CD4-positive, CD25-positive, alpha-beta regulatory T cell (primary cell): ENCODE data around the gene PDE4D. TPM values are rescaled to one million over a fixed set of nuclear protein-coding genes. Genes with fewer than 3 reads are reported as not detected.

Experiments
- ATAC-seq, 2 donors: fragments of 150-1000 bp; cut with Tn5 transposase; one replicate each; pipeline ENCODE4 v1.10.0; 2021; ENCODE audit warnings: low read depth in 2 of 2, moderate number of reproducible peaks in 2 of 2, moderate library complexity in 1 of 2
- DNase-seq, 3 donors: peaks; one replicate each; pipeline versions ENCODE4 v3.0.0 to v3.0.0-alpha.2; 2012 to 2022; ENCODE audit warnings: mixed read lengths in 1 of 3
- H3K27ac ChIP-seq: one replicate; pipeline ENCODE4 v1.7.0; 2013; ENCODE audit warnings: mild to moderate bottlenecking, low read length; ENCODE audit not compliant: insufficient read depth, poor library complexity, severe bottlenecking
- H3K27me3 ChIP-seq: one replicate; pipeline ENCODE4 v1.7.0; 2013; ENCODE audit warnings: low read length; ENCODE audit not compliant: control insufficient read depth, insufficient read depth
- H3K36me3 ChIP-seq: one replicate; pipeline ENCODE4 v1.7.0; 2013; ENCODE audit warnings: mild to moderate bottlenecking, low read length, moderate library complexity; ENCODE audit not compliant: control insufficient read depth, insufficient read depth
- H3K4me1 ChIP-seq: 2 replicates; pipeline ENCODE4 v1.7.0; 2013; ENCODE audit warnings: mild to moderate bottlenecking, low read length; ENCODE audit not compliant: insufficient read depth, control insufficient read depth, poor library complexity, severe bottlenecking
- H3K4me3 ChIP-seq: one replicate; pipeline ENCODE4 v1.7.0; 2013; ENCODE audit warnings: low read depth, mild to moderate bottlenecking, low read length, moderate library complexity
- H3K9me3 ChIP-seq, 2 experiments: 1 replicate in 1 of 2; 2 replicates in 1 of 2; pipeline ENCODE4 v1.7.0; 2013; ENCODE audit warnings: low read length in 2 of 2, mild to moderate bottlenecking in 1 of 2, moderate library complexity in 1 of 2; ENCODE audit not compliant: control insufficient read depth in 2 of 2
- H3K27ac Mint-ChIP-seq, 3 donors: one replicate each; pipeline ENCODE4 v1.8.0; 2020 to 2022; ENCODE audit warnings: mild to moderate bottlenecking in 3 of 3, mixed read lengths in 3 of 3, moderate library complexity in 2 of 3
- H3K27me3 Mint-ChIP-seq: one replicate; pipeline ENCODE4 v1.8.0; 2022; ENCODE audit warnings: mild to moderate bottlenecking, mixed read lengths
- H3K36me3 Mint-ChIP-seq: one replicate; pipeline ENCODE4 v1.8.0; 2020; ENCODE audit warnings: mixed read lengths
- H3K4me1 Mint-ChIP-seq, 4 donors: one replicate each; pipeline ENCODE4 v1.8.0; 2020 to 2022; ENCODE audit warnings: mixed read lengths in 4 of 4, mild to moderate bottlenecking in 1 of 4
- H3K4me3 Mint-ChIP-seq, 4 donors: one replicate each; pipeline ENCODE4 v1.8.0; 2020 to 2022; ENCODE audit warnings: mild to moderate bottlenecking in 4 of 4, mixed read lengths in 4 of 4, moderate library complexity in 3 of 4
- H3K9me3 Mint-ChIP-seq, 7 donors: one replicate each; pipeline ENCODE4 v1.8.0; 2020 to 2022; ENCODE audit warnings: mixed read lengths in 7 of 7, mild to moderate bottlenecking in 3 of 7, moderate library complexity in 2 of 7
- polyA plus RNA-seq, 4 donors: library from polyadenylated mRNA; unstranded; fragments of 300-500 nt; fragmentation: Illumina TruSeq; gene quantifications; one replicate each; pipeline ENCODE4 v1.2.3, GENCODE V29; 2021
- total RNA-seq: library from RNA; stranded (reverse); gene quantifications from one replicate; pipeline ENCODE4 v1.2.3, GENCODE V29; 2022

The PDE4D gene
- total and polyA plus RNA-seq, 5 donors from 2014 or later, result 2.1 to 39.9 (median 4.8) TPM

GRCh38 chr5:59521476-59521875 is 372.1 kb downstream of the PDE4D start:
- no peaks in the 10 kb centered on the region for H3K4me1 ChIP-seq
- peaks cover 0 to 5% (median 3%) of the 10 kb centered on the region in 7 donors for H3K9me3 Mint-ChIP-seq
- H3K4me1 Mint-ChIP-seq, result no peaks in the 10 kb centered on the region
- ATAC-seq (no peak), DNase-seq (no peak)
- H3K27ac Mint-ChIP-seq, result no peak overlapping the region
- no peaks in the 10 kb centered on the region for H3K9me3 ChIP-seq
- H3K36me3 ChIP-seq, result no peaks in the 10 kb centered on the region
- H3K27me3 ChIP-seq, result no peaks in the 10 kb centered on the region
- no peak overlapping the region for H3K4me3 ChIP-seq
- H3K27ac ChIP-seq, result no peak overlapping the region
- H3K27me3 Mint-ChIP-seq, result no peaks in the 10 kb centered on the region
- no peak overlapping the region for H3K4me3 Mint-ChIP-seq
- H3K36me3 Mint-ChIP-seq, result no peaks in the 10 kb centered on the region

- Histone ChIP-seq H3K4me1 (no peaks in the 10 kb centered on the region), H3K27me3 (no peaks in the 10 kb centered on the region), H3K27ac (no peak overlapping the region), H3K9me3 (no peaks in the 10 kb centered on the region), H3K4me3 (no peak overlapping the region), H3K36me3 (no peaks in the 10 kb centered on the region)
- no peak for DNase-seq
- H3K4me3 Mint-ChIP-seq, result no peak overlapping the region
- H3K27me3 Mint-ChIP-seq, result no peaks in the 10 kb centered on the region
- H3K36me3 Mint-ChIP-seq, result no peaks in the 10 kb centered on the region
- H3K4me1 Mint-ChIP-seq, result no peaks in the 10 kb centered on the region
- ATAC-seq, result no peak
- peaks cover 0 to 5% (median 4%) of the 10 kb centered on the region in 7 donors for H3K9me3 Mint-ChIP-seq
- H3K27ac Mint-ChIP-seq, result no peak overlapping the region
Measured at GRCh38 chr5:59519338-59519737, 374.2 kb downstream of the PDE4D start.

GRCh38 chr5:59517926-59518585 is 375.5 kb downstream of the PDE4D start:
- H3K4me3 Mint-ChIP-seq, result no peak overlapping the region
- no peak overlapping the region for H3K27ac Mint-ChIP-seq
- ATAC-seq, result no peak
- no peak overlapping the region for H3K4me3 ChIP-seq
- no peak overlapping the region for H3K27ac ChIP-seq
- H3K27me3 Mint-ChIP-seq, result no peaks in the 10 kb centered on the region
- H3K9me3 ChIP-seq, result no peaks in the 10 kb centered on the region
- H3K4me1 Mint-ChIP-seq, result no peaks in the 10 kb centered on the region
- no peak for DNase-seq
- no peaks in the 10 kb centered on the region for H3K36me3 ChIP-seq
- peaks cover 0 to 1% (median 0%) of the 10 kb centered on the region in 7 donors for H3K9me3 Mint-ChIP-seq
- no peaks in the 10 kb centered on the region for H3K27me3 ChIP-seq
- H3K4me1 ChIP-seq, result no peaks in the 10 kb centered on the region
- H3K36me3 Mint-ChIP-seq, result no peaks in the 10 kb centered on the region

GRCh38 chr5:59516161-59516560 is 377.4 kb downstream of the PDE4D start:
- Mint-ChIP-seq H3K9me3 (peaks cover 0 to 1% (median 0%) of the 10 kb centered on the region in 7 donors), H3K4me1 (no peaks in the 10 kb centered on the region), H3K4me3 (no peak overlapping the region), H3K27ac (no peak overlapping the region), H3K27me3 (no peaks in the 10 kb centered on the region), H3K36me3 (no peaks in the 10 kb centered on the region)
- no peaks in the 10 kb centered on the region for H3K36me3 ChIP-seq
- H3K9me3 ChIP-seq, result no peaks in the 10 kb centered on the region
- DNase-seq, result no peak
- no peaks in the 10 kb centered on the region for H3K27me3 ChIP-seq
- H3K4me1 ChIP-seq, result no peaks in the 10 kb centered on the region
- no peak overlapping the region for H3K27ac ChIP-seq
- no peak overlapping the region for H3K4me3 ChIP-seq
- ATAC-seq, result no peak

GRCh38 chr5:59506285-59506877 is 387.1 kb downstream of the PDE4D start:
- ATAC-seq (no peak), DNase-seq (peak in 1 of 3 donors; percentile 14)
- Mint-ChIP-seq H3K4me1 (no peaks in the 10 kb centered on the region), H3K9me3 (no peaks in the 10 kb centered on the region), H3K4me3 (no peak overlapping the region), H3K27me3 (no peaks in the 10 kb centered on the region), H3K27ac (no peak overlapping the region), H3K36me3 (no peaks in the 10 kb centered on the region)
- H3K4me1 ChIP-seq, result no peaks in the 10 kb centered on the region
- H3K27ac ChIP-seq, result no peak overlapping the region
- no peaks in the 10 kb centered on the region for H3K36me3 ChIP-seq
- H3K27me3 ChIP-seq, result no peaks in the 10 kb centered on the region
- H3K9me3 ChIP-seq, result no peaks in the 10 kb centered on the region
- H3K4me3 ChIP-seq, result no peak overlapping the region

GRCh38 chr5:59504043-59504442 is 389.5 kb downstream of the PDE4D start:
- no peaks in the 10 kb centered on the region for H3K9me3 ChIP-seq
- ATAC-seq (no peak), DNase-seq (no peak)
- H3K4me1 Mint-ChIP-seq, result no peaks in the 10 kb centered on the region
- no peak overlapping the region for H3K4me3 ChIP-seq
- H3K36me3 ChIP-seq, result no peaks in the 10 kb centered on the region
- H3K4me1 ChIP-seq, result no peaks in the 10 kb centered on the region
- no peaks in the 10 kb centered on the region for H3K36me3 Mint-ChIP-seq
- no peaks in the 10 kb centered on the region for H3K27me3 ChIP-seq
- no peak overlapping the region for H3K27ac Mint-ChIP-seq
- H3K27ac ChIP-seq, result no peak overlapping the region
- no peaks in the 10 kb centered on the region for H3K27me3 Mint-ChIP-seq
- peaks cover 0 to 2% (median 0%) of the 10 kb centered on the region in 7 donors for H3K9me3 Mint-ChIP-seq
- no peak overlapping the region for H3K4me3 Mint-ChIP-seq

- H3K27ac Mint-ChIP-seq, result no peak overlapping the region
- H3K4me3 Mint-ChIP-seq, result no peak overlapping the region
- DNase-seq (no peak), ATAC-seq (no peak)
- Histone ChIP-seq H3K4me1 (no peaks in the 10 kb centered on the region), H3K27me3 (no peaks in the 10 kb centered on the region), H3K36me3 (no peaks in the 10 kb centered on the region), H3K4me3 (no peak overlapping the region), H3K9me3 (no peaks in the 10 kb centered on the region), H3K27ac (no peak overlapping the region)
- H3K36me3 Mint-ChIP-seq, result no peaks in the 10 kb centered on the region
- no peaks in the 10 kb centered on the region for H3K27me3 Mint-ChIP-seq
- H3K4me1 Mint-ChIP-seq, result no peaks in the 10 kb centered on the region
- peaks cover 0 to 2% (median 0%) of the 10 kb centered on the region in 7 donors for H3K9me3 Mint-ChIP-seq
Measured at GRCh38 chr5:59503220-59503619, 390.3 kb downstream of the PDE4D start.

GRCh38 chr5:59501316-59501715 is 392.2 kb downstream of the PDE4D start:
- Mint-ChIP-seq H3K4me3 (no peak overlapping the region), H3K9me3 (peaks cover 0 to 5% (median 0%) of the 10 kb centered on the region in 7 donors), H3K27ac (no peak overlapping the region), H3K36me3 (no peaks in the 10 kb centered on the region), H3K4me1 (no peaks in the 10 kb centered on the region), H3K27me3 (no peaks in the 10 kb centered on the region)
- DNase-seq (no peak), ATAC-seq (no peak)
- Histone ChIP-seq H3K4me1 (no peaks in the 10 kb centered on the region), H3K27ac (no peak overlapping the region), H3K9me3 (no peaks in the 10 kb centered on the region), H3K27me3 (no peaks in the 10 kb centered on the region), H3K4me3 (no peak overlapping the region), H3K36me3 (no peaks in the 10 kb centered on the region)
